DND-41 (cell line): ENCODE data around the gene CCL24.
"Not testable (repeated sequence)": the region's sequence is repeated elsewhere in the genome, so short reads cannot be mapped to it uniquely, and the experiment has no call there.

Source experiments
- ATAC-seq: fragments of 200-7000 bp; cut with Tn5 transposase; 3 replicates; pipeline ENCODE4 v1.9.1; 2021; ENCODE audit warnings: low read depth; ENCODE audit not compliant: insufficient read depth
- DNase-seq: peaks from one replicate; pipeline ENCODE4 v3.0.0-alpha.2; 2020
- H2AFZ ChIP-seq: 2 replicates; pipeline ENCODE4 v1.6.0; 2012; ENCODE audit warnings: low read depth, low read length
- H3K27ac ChIP-seq: 2 replicates; pipeline ENCODE4 v1.5.1; 2012; ENCODE audit warnings: low read length, inconsistent platforms
- H3K27me3 ChIP-seq: fragments of 200-600 bp; sonication (generic); 2 replicates; pipeline ENCODE4 v1.6.0; 2012; ENCODE audit warnings: low read length, mild to moderate bottlenecking, inconsistent platforms; ENCODE audit not compliant: insufficient read depth, poor library complexity
- H3K36me3 ChIP-seq: 2 replicates; pipeline ENCODE4 v1.5.1; 2012; ENCODE audit warnings: low read length, inconsistent platforms; ENCODE audit not compliant: insufficient read depth
- H3K4me1 ChIP-seq: 2 replicates; pipeline ENCODE4 v1.5.1; 2012; ENCODE audit warnings: mild to moderate bottlenecking, low read length; ENCODE audit not compliant: insufficient read depth
- H3K4me2 ChIP-seq: 2 replicates; pipeline ENCODE4 v1.6.0; 2012; ENCODE audit warnings: mild to moderate bottlenecking, moderate library complexity, low read length, inconsistent platforms; ENCODE audit not compliant: insufficient read depth
- H3K4me3 ChIP-seq, 2 experiments: fragments of 200-600 bp in 1 of 2; shearing (Covaris generic) in 1 of 2; 2 replicates each; pipeline ENCODE4 v1.5.1; 2012 to 2016; ENCODE audit warnings: inconsistent platforms in 2 of 2, low read length in 2 of 2, mild to moderate bottlenecking in 2 of 2, low read depth in 1 of 2, moderate library complexity in 1 of 2
- H3K79me2 ChIP-seq: 2 replicates; pipeline ENCODE4 v1.6.0; 2012; ENCODE audit warnings: low read length, inconsistent platforms; ENCODE audit not compliant: insufficient read depth
- H3K9ac ChIP-seq: 2 replicates; pipeline ENCODE4 v1.6.0; 2012; ENCODE audit warnings: low read depth, mild to moderate bottlenecking, inconsistent platforms, low read length, moderate library complexity
- H3K9me3 ChIP-seq: 2 replicates; pipeline ENCODE4 v1.5.1; 2012; ENCODE audit warnings: low read length, moderate library complexity, mild to moderate bottlenecking, inconsistent platforms; ENCODE audit not compliant: insufficient read depth, severe bottlenecking
- H4K20me1 ChIP-seq: 2 replicates; pipeline ENCODE4 v1.6.0; 2012; ENCODE audit warnings: low read length; ENCODE audit not compliant: insufficient read depth
- EZH2 ChIP-seq: IDR thresholded peaks from 3 replicates; pipeline ENCODE4 v1.6.1; 2012; ENCODE audit warnings: borderline replicate concordance, low read depth, mild to moderate bottlenecking, moderate library complexity, low read length, inconsistent platforms; ENCODE audit not compliant: severe bottlenecking
- TF ChIP-seq, protein P1 (sequence below): IDR thresholded peaks from 2 replicates; pipeline ENCODE4 v1.5.1; 2012; ENCODE audit warnings: borderline replicate concordance, low read length, moderate library complexity, mild to moderate bottlenecking; ENCODE audit not compliant: poor library complexity, severe bottlenecking; ENCODE audit errors: extremely low read depth

Gene CCL24

DNA sequence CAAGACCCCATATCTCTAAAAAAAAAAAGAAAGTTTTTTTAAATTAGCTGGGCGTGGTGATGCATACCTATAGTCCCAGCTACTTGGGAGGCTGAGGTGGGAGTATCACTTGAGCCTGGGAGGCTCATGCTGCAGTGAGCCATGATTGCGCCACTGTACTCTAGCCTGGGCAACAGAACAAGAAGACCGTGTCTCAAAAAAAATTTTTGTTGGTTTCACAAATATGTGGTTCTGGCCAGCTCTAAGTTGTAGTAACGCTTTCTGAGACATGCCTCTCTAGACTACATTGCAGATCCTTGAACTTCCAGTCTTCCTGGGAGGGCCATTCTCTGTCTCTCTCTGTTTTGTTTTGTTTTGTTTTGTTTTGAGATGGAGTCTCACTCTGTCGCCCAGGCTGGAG, 40.6 kb upstream of the CCL24 start:
- Histone ChIP-seq H3K4me1 (no peaks in the 10 kb centered on the region), H4K20me1 (no peaks in the 10 kb centered on the region), H3K4me2 (no peak overlapping the region), H3K36me3 (no peaks in the 10 kb centered on the region), H3K27ac (no peak overlapping the region), H3K4me3 (no peak overlapping the region), H3K9ac (no peak overlapping the region), H3K27me3 (no peaks in the 10 kb centered on the region), H3K9me3 (no peaks in the 10 kb centered on the region), H2AFZ (no peak overlapping the region), H3K79me2 (no peaks in the 10 kb centered on the region)
- DNase-seq (no peak), ATAC-seq (no peak)
- no peak for TF ChIP-seq EZH2
- TF ChIP-seq, protein P1, sequence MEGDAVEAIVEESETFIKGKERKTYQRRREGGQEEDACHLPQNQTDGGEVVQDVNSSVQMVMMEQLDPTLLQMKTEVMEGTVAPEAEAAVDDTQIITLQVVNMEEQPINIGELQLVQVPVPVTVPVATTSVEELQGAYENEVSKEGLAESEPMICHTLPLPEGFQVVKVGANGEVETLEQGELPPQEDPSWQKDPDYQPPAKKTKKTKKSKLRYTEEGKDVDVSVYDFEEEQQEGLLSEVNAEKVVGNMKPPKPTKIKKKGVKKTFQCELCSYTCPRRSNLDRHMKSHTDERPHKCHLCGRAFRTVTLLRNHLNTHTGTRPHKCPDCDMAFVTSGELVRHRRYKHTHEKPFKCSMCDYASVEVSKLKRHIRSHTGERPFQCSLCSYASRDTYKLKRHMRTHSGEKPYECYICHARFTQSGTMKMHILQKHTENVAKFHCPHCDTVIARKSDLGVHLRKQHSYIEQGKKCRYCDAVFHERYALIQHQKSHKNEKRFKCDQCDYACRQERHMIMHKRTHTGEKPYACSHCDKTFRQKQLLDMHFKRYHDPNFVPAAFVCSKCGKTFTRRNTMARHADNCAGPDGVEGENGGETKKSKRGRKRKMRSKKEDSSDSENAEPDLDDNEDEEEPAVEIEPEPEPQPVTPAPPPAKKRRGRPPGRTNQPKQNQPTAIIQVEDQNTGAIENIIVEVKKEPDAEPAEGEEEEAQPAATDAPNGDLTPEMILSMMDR: no peak

DNA sequence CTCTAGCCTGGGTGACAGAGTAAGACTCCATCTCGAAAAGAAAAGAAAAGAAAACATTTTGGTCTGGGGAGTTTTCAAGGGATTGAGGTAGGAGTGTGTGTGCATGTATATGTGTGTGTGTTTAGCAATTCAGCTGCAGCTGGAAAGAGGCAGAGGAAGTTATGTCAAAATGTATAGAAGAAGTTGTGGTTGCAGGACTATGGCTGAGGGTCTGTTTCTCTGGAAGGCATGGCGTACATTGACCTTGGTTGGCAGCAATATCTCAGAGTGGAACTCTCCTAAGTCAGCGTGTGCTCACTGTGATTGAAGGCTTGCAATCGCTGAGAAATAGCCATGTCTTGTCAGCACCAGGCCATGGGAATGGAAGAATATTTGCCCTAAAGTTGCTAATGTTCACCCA, 36.6 kb upstream of the CCL24 start:
- DNase-seq: no peak
- no peak for ATAC-seq

DNA sequence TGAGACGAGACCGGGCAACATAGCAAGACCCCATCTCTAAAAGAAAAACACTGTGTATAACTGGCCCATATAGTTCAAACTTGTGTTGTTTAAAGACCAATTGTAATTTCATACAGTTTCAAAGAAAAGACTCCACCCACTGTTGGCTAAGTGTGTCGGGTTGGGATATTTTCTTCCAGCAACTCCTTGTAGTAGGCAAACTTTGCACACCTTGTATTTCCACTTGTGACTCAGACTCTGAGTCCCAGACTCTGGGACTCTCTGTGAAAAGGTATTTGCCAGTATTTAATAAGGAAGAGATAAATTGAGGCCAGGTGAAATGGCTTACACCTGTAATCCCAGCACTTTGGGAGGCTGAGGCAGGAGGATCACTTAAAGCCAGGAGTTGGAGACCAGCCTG, 36.0 kb upstream of the CCL24 start:
- DNase-seq (no peak), ATAC-seq (no peak)
- H4K20me1 ChIP-seq: no peaks in the 10 kb centered on the region
- no peaks in the 10 kb centered on the region for H3K4me1 ChIP-seq
- H3K27ac ChIP-seq: no peak overlapping the region
- no peaks in the 10 kb centered on the region for H3K27me3 ChIP-seq
- no peaks in the 10 kb centered on the region for H3K9me3 ChIP-seq
- H3K79me2 ChIP-seq: no peaks in the 10 kb centered on the region
- H3K4me3 ChIP-seq: no peak overlapping the region
- H3K9ac ChIP-seq: no peak overlapping the region
- no peak overlapping the region for H2AFZ ChIP-seq
- TF ChIP-seq EZH2: no peak
- TF ChIP-seq, protein P1: no peak
- H3K36me3 ChIP-seq: no peaks in the 10 kb centered on the region
- H3K4me2 ChIP-seq: no peak overlapping the region

More for the DNA sequence above, 36.6 kb upstream of the CCL24 start:
- H3K9me3 ChIP-seq: no peaks in the 10 kb centered on the region
- H3K27ac ChIP-seq: no peak overlapping the region
- H3K4me3 ChIP-seq: no peak overlapping the region
- no peaks in the 10 kb centered on the region for H3K36me3 ChIP-seq
- no peak overlapping the region for H2AFZ ChIP-seq
- no peaks in the 10 kb centered on the region for H3K79me2 ChIP-seq
- H3K4me1 ChIP-seq: no peaks in the 10 kb centered on the region
- H3K9ac ChIP-seq: no peak overlapping the region
- H3K4me2 ChIP-seq: no peak overlapping the region
- no peaks in the 10 kb centered on the region for H3K27me3 ChIP-seq
- H4K20me1 ChIP-seq: no peaks in the 10 kb centered on the region
- TF ChIP-seq, protein P1: no peak
- no peak for TF ChIP-seq EZH2

DNA sequence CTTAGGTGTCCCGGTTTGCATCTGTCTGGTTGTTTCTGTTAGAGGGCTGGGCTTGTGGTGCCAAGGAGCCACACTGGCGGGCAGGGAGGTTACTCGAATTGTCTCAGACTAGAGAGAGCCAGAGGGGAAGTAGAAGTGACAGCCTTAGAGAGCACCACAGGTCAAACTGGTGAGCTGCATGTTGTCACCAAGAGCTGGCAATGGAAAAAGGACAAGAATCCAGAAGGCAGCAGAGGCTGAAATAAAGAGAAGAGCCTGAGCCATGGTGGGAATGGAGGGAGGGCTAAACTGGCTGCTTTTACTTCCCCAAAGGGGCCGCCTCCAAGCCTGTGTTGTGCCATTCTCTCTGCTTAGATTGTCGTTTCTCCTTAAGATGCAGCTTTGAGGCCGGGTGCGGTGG, 34.1 kb upstream of the CCL24 start:
- no peak for ATAC-seq
- no peaks in the 10 kb centered on the region for H3K9me3 ChIP-seq
- no peak overlapping the region for H3K4me3 ChIP-seq
- H3K79me2 ChIP-seq: no peaks in the 10 kb centered on the region
- H3K4me2 ChIP-seq: no peak overlapping the region
- TF ChIP-seq EZH2: no peak
- TF ChIP-seq, protein P1: no peak
- no peaks in the 10 kb centered on the region for H3K4me1 ChIP-seq
- no peaks in the 10 kb centered on the region for H3K36me3 ChIP-seq
- H4K20me1 ChIP-seq: no peaks in the 10 kb centered on the region
- no peak overlapping the region for H3K9ac ChIP-seq
- H2AFZ ChIP-seq: no peak overlapping the region
- DNase-seq: no peak
- no peak overlapping the region for H3K27ac ChIP-seq
- H3K27me3 ChIP-seq: no peaks in the 10 kb centered on the region

DNA sequence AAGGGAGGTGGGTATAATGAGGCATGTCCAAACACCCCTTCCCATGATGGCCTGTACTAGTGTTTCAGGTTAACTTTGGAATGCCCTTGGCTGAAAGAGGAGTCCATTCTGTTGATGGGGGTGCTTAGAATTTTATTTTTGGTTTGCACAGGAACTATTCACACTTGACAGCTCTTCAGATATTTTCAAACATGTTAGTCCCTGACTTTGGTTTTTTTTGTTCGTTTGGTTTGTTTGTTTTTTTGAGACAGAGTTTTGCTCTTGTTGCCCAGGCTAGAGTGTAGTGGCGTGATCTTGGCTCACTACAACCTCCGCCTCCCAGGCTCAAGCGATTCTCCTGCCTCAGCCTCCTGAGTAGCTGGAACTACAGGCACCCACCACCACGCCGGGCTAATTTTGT, 31.5 kb upstream of the CCL24 start:
- H3K9me3 ChIP-seq, H2AFZ ChIP-seq, H3K27ac ChIP-seq, DNase-seq, H3K9ac ChIP-seq, H4K20me1 ChIP-seq, H3K27me3 ChIP-seq, H3K36me3 ChIP-seq, H3K4me3 ChIP-seq, H3K4me2 ChIP-seq, H3K4me1 ChIP-seq, H3K79me2 ChIP-seq, ATAC-seq: not testable (repeated sequence)
